ENCODE data around the gene FSHR.

FSHR gene, protein sequence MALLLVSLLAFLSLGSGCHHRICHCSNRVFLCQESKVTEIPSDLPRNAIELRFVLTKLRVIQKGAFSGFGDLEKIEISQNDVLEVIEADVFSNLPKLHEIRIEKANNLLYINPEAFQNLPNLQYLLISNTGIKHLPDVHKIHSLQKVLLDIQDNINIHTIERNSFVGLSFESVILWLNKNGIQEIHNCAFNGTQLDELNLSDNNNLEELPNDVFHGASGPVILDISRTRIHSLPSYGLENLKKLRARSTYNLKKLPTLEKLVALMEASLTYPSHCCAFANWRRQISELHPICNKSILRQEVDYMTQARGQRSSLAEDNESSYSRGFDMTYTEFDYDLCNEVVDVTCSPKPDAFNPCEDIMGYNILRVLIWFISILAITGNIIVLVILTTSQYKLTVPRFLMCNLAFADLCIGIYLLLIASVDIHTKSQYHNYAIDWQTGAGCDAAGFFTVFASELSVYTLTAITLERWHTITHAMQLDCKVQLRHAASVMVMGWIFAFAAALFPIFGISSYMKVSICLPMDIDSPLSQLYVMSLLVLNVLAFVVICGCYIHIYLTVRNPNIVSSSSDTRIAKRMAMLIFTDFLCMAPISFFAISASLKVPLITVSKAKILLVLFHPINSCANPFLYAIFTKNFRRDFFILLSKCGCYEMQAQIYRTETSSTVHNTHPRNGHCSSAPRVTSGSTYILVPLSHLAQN

DNA sequence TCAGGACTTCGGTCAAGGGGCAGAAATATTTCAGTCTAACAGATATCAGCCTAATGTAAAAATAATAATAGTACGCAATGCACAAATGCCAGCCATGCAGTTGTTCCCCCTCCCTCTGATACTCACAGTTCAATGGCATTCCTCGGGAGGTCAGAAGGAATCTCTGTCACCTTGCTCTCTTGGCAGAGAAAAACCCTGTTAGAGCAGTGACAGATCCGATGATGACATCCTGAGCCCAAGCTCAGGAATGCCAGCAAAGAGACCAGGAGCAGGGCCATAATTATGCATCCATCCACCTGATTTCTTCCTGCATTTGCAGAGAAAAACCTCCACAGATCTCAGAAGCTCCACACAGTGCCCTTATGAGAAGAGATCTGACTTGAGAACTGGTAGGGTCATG lies at the start of gene FSHR:
Gene FSHR, minus strand, starts transcription at position 376 of the 400 bp plus-strand sequence. Its CDS starts 98 bp downstream, at position 278.
- no peak for DNase-seq

DNA sequence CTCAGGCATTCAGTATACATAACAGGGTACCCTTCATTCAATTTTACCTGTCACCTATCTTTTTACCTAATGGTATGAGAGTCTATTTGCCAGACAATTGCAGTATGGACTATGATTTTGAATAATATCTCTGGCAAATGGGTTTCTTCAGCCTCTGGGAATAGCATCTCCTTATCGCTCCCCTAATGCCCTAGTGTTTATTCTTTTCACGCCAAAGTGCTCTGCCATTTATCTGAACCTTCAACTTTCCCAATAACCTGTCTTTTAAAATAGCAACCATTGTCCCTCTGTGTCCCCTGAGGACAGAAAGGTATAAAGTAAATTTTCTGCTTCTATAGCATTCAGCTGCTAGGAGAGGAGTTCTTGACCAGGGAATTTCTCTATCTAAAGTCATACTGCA lies 45.0 kb upstream of the FSHR start:
- DNase-seq = no peak

DNA sequence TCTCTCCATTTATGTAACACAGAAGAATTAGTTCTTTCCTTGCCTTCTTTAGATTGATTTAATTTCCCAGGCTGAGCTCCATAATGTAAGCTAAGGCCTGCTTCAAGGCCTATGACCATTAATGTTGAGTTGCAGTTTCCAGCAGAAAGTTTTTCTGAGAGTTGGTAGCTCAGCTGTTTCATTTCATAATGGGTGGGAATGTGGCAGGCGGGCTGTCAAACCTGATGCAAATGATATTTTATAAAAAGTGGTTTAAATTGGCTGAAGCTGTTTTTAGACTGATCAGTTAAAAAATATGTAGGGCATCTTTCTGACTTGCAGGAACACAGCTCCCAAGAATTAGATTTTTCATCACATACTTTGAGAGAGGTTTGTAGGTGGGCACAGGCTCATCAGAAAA lies 40.4 kb upstream of the FSHR start:
- DNase-seq = no peak

DNA sequence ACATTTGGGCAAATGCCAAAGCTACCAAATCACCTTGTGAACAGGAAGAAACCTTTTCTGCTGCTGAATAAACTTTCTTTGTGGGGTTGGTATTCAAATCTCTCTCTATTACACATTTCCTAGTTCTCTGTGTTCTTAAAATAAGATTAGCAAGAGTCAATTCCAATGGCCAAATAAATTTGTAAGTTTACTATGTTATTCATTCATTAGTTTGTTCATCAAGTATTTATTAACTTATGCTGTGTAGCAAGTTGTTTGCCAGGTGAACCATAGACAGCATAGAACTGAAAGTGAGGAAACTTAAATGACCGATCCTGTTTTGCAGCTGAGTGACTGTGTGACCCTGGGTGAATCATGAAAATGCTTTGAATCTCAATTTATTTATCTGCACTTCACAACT lies 37.7 kb upstream of the FSHR start:
- no peak for DNase-seq

DNA sequence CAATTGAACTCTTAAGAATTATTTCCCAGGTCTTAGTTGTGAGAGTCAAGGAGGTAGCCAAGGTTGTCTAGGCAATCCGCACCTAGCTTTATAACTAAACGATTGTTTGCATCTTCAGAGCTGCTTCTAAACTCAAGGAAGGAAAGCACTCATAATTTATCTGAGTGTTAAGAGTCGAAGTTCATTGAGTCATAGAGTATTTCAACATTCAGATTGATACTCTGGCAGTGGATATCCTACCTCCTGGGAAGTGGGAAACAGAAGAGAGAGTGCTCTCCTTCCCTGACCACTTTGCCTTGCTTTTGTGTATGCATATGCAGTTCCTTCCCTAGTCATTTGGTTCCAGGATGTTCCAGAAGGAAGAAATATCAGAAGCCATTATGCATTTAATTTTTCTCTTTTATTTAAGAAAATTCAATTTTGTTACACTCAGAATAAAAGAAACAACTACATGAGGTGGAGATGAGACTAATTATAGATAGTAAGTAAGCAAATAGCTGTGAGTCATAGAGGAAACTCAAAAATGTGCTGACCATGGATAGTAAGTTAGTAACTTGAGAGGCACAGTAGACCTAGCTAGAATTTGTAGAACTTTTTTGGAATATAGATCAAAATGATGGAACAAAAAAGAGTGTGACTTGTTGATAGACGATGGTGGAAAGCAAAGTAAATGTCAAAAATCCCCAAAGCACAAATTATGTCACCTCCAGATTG lies 35.4 kb upstream of the FSHR start:
- DNase-seq = no peak

DNA sequence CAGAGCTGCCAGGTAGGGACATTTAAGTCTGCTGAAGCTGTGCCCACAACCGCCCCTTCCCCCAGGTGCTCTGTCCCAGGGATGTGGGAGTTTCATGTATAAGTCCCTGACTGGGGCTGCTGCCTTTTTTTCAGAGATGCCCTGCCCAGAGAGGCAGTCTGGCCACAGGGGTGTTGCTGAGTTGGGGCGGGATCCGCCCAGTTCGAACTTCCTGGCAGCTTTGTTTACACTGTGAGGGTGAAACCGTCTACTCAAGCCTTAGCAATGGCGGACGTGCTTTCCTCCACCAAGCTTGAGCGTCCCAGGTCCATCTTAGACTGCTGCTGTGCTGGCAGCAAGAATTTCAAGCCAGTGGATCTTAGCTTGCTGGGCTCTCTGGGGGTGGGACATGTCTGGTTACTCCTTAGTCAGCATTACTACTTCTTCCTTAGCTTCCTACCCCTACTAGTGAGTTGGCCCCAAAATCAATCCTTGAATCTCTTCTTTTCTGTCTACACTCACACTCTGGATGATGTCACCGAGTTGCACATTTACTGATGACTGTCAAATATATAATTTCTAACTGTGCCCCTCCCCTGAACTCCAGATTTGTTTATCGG lies 31.8 kb upstream of the FSHR start:
- no peak for DNase-seq

DNA sequence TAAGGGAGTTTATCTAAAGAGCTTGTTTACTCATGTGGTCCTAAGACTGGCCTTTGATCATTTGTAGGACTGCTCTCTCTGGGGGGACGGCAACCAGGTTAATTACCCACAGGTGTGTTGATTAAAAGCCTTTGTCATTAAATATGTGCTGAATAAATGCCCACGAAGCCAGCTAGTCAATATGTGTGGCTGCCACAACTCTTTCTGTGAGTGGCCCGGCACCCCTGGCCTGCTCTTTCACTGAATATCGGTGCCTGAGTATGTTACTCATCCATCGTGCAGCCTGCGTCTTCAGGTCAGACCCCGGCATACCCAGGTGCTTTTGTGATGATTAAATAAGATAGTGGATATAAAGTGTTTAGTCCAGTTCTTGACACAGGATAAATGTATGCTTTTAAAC lies 24.3 kb upstream of the FSHR start:
- no peak for DNase-seq

DNA sequence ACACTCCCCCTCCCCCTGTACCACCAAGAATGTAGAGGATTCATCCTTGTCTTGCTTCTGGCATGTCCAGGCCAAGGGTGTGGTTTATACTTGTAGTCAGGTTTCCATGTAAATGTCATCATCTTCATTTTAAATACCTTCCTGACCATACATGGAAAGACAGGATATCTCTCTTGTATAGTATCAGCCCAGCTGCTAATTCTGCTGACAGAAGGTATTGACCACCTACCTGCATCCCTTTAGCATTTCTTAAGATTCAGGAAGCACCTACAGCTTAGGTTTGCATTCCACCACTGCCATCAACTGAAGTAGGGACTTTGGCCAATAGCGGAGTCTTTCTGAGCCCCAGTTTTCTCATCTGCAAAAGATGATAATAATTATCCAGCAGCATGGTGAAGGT lies 22.9 kb upstream of the FSHR start:
- DNase-seq = no peak

DNA sequence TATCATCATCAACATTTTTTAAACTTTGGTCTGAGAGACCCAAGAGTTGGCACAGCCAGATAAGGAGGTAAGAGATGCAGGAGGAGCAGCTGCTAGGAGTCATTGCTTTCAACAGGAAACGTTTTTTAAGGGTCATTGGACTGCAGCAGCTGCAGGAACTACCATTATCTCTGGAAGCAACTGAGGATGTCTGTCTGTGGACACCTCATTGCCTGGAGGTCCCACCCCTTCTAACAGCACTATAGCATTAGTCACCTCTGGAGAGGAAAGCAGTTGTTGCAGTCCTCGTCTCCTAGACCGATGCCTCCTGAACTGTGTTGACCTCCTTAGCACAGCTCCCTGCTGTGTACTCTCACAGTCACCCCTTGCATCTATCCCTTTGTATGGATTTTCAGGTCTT lies 21.5 kb upstream of the FSHR start:
- DNase-seq = no peak

DNA sequence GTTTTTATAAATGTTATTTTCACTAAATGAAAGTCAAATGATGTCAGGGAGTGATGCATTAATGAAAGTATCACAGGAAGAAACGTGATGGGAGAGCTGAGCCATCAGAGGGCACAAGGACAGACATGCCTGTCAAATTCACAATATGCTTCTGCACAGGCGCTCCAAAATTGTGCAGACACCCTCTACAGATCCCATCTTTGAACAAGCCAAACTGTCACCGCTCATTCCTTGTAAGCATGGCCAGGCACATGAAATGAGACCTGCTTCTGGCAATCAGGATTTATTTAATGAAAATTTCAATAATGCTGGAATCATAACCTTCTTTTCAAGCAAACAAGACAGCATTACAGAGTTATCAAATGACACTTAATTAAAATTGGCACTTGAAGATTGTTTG lies 20.4 kb upstream of the FSHR start:
- DNase-seq = no peak

DNA sequence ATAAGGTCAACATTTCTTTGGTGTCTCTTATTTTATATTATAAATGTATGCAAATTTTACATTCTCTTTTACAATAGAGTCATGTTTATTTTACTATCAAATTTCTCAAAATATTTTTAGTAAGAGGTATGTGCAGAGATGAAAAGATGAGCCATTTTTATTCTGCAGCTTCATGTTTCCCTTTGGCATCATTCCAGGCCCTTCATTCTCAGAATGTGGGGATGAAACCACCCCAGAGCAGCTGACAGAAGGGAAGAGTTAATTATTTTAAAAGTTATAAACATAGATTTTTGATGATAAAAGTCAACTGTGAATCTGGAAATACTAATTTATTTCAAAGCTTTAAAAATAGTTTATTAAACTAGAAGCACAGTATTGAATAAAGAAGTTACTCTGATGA lies 12.8 kb upstream of the FSHR start:
- DNase-seq = peak; percentile 54

DNA sequence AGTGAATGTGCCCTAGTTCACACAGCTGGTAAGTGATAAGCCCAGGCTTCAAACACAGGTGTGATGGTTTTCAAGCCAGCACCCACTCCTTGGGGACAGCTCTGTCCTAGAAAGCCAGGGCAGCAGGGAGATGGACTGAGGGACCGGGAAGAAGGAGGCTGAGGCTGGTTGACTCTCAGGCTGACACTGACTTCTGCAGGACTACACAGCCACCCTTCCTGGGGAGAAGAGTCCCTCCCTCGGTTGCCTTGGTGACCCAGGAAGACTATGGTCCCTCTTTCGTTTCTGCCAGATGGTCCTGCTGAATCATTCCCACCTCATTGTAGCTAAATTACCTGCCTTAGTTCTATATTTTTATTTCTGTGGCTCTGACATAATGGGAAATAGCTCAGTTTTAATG lies 11.3 kb upstream of the FSHR start:
- no peak for DNase-seq

DNA sequence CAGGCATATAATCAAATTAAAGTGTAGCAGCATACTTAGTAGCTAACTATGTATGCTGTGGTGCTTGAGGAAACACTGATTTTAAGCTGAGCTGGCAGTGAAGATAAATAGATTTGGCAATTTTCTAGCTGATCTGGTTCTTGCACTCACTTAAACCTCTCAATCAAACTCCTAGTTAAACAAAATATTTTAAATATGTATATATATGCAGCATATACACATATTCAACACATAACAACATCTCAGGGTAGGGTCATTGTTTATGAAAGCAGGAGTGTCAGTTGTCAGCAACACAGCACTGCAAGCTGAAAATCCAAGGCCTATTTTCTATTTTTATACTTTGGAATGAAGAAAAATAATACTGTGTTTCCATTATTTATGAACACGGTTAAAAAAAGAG lies 10.4 kb upstream of the FSHR start:
- no peak for DNase-seq

DNA sequence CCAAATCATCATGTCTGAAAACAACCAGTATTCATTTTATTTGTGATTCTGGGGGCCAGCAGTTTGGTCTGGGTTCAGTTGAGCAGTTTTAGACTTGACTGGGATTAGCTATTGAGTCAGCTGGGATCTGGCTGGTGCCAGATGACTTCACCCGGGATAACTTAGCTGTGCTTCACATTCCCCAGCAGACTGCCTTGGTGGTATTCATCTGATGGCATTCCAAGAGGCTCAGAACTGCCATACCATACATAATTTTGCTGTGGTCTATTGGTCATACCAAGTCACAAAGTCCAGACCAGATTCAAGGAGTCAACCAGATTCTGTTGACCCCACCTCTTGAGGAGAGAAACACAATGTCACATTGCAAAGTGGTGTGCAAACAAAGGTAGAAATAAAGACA lies 7.8 kb upstream of the FSHR start:
- DNase-seq = no peak

DNA sequence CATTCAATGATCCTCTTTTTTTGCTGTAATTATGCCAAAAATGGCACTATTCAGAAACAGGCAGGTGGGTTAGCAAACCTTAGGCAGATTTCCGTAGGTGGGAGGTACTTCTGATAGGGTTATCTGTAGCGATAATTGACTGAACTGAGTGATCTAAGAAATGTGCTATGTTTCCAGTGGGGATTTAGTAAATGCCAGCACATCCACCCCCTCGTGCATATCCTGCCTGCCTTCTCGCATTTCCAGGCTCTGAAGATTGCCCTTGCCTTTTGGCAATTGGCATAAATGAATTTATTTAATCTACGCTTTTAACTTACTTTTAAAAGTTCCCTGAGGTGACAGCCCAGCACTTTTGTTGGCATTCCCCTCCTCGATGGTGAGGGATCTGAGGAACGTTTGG lies 576 bp upstream of the FSHR start:
- no peak for DNase-seq

DNA sequence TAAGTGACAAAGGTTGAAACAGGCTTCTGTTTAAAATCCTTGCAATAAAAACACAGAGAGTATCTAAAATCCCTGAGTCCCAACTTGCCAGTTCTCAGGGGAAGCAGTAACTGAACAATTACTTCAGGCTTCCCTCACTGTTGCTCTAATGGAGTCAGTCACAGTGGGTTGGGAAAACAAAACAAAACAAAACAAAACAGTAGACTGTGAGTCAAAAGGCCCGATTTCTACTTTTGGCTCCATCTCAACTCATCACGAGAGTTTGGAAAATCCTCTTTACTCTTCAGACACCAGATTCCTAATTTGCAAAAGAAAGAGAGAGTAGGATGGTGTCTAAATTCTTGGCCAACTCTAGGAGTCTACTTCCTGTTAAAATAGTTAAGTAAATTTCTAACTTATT lies 1.1 kb downstream of the FSHR start:
- no peak for DNase-seq

DNA sequence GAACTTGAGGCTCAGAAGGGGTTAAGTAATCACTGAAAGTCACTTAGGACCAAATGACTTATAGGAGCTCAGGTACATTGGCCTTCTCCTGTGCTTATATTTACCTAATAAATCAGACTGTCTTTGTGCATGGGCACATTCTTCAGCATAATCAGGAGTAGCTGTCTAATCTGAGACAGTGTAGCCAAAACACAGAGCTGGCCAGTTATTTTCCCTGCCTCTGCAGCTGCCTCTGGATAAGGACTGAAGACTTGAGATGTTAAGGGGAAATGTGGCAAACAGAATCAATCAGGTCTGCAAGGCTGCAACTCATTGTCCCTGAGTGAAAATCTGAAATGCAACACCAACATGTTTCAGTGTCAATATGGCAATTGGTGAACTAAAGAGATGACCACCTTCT lies 1.5 kb downstream of the FSHR start:
- DNase-seq = no peak

DNA sequence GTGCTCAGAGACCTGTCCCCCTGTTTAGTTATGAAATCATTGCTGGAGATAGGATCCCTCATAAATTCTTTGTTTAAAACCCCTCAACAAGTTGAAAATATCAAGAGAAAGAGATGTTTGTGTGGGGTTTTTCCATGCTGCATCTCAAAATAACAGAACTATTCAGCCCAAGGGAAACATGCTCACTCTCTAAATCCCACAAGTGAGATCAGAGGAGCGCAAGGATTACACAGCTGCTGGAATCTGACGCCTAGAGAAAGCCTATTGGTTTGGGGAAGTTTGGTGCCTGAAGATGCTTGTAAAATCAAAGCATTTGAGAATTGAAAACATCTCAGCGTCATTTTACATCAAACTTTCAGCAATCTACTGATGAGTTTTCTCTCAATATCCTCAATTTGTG lies 7.9 kb downstream of the FSHR start:
- DNase-seq = no peak

DNA sequence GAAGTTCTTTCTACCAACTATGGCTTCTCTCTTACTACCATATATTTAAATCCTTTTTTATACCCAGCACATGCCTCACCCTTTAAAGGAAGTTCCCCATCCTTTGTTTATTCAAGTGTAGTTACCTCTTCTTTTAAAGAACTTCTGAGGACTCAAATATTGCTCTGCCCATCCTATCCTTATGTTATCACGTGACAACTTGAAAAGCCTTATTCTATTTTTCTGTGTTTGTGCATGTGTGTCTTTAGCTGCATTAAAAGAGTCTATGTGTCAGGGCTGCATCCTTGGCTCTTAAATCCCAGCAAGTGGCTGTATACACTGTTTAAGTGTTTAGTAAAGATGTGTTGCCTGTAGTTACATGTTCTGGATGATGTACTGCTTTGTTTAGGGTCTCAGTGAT lies 22.5 kb downstream of the FSHR start:
- DNase-seq = no peak

DNA sequence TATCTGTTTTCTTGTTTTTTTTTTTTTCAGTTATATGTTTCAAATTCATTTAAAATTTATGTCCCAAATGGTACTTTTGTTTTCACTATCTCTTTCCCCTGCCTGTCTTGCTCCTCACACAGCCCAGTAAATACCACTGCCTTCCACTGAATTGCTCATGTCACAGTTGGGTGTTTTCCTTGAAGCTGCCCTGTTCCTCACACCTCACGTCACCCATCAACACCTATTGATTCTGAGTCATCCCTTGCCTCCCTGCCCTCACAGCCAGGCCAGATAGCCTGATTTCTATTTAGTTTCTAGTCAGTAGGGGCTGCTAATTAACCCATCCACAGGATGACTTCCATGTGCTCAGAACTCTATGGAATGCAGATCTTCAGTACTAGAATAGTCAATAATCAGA lies 25.3 kb downstream of the FSHR start:
- no peak for DNase-seq

DNA sequence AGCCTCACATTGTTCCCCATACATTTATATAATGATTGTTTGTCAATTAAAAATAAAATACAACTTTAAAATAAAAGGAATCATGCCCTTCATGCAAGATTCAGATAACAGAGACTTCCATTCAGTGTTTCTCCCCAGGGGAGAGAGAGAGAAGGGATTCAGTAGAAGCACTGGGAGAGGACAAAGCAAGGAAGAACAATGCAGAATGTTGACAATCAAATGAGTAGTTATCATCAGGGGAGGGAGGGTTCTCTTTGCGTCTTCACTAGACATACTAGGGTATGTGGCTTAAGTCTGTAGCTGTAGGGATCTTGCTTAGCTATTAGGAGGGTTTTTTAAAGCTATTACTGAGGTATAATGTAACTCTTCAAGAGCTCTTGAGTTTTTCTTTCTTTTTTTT lies 30.7 kb downstream of the FSHR start:
- no peak for DNase-seq

DNA sequence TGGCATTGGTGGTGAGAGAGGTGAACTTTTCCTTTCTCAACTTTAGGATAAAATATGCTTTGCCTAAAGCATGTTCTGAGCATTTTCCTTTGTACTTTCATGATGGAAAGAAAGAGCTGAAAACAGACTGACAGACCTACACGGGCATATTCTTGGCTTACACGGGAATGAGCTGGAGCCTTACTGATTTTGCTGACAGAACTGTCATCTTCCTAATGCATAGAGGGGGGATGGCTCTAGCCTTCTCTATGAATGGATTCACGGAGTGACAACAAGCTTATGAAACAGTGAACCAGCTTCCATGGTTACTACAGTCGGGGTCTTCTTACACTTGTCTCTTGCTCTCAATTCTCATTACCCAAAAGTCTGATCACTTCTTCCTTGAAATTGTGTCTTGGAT lies 32.2 kb downstream of the FSHR start:
- DNase-seq = no peak

DNA sequence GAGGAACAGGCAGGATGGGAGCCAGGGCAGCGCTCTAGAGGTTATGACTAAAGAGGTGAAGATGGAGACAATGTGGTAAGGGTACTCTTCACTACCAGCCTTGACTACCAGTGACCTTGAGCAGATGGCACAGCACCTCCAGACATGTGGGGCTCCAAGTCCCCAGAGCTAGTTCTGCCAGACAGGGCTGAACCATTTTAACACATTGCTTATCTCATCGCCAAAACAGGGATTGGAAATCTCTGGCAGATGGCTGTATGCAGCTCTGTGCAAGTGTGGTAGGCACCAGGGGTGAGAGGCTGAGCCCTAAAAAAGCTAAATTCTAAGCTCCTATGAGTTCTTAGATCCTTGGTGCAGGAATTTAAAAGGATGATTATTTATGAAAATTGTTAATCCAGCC lies 41.3 kb downstream of the FSHR start:
- DNase-seq = no peak

DNA sequence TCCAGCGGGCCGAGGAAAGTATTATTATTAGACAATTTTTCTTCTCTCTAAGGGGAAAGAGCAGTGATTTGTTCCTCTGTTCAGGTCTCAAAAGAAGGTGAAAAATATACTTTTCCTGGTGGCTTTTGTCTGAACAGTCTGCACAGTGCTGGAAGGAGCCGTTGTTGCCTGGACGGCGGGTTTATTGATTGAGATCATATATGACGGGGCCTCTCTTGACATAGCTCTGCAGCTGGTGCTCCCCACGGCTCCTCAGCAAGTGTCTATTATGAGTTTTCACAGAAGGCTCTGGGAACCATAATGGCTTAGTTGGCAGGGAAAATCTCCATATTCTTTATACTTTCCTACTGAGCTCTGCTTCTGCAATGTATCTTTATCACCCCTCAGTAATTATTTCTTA lies 42.9 kb downstream of the FSHR start:
- no peak for DNase-seq

Measured in NCI-H1105 (cell line).